Uterus (tissue), 4 donors: ENCODE measurements around the gene KPRP. TPM values are rescaled to one million over a fixed set of nuclear protein-coding genes. Genes with fewer than 3 reads are reported as not detected.

Experiments
- DNase-seq, 2 donors: peaks; one replicate each; pipeline ENCODE4 v3.0.0-alpha.2; 2019 to 2020
- H3K27ac ChIP-seq, 2 donors: fragments of 200-600 bp; sonication (generic); 1 replicate in 1 of 2; 2 replicates in 1 of 2; pipeline ENCODE4 v1.5.1; 2016 to 2018
- H3K27me3 ChIP-seq, 2 donors: fragments of 200-600 bp; sonication (generic); one replicate each; pipeline ENCODE4 v1.5.1; 2018 to 2019; ENCODE audit warnings: control low read depth in 1 of 2
- H3K36me3 ChIP-seq, 2 donors: fragments of 200-600 bp; sonication (generic); one replicate each; pipeline ENCODE4 v1.5.1; 2019; ENCODE audit warnings: control low read depth in 1 of 2
- H3K4me1 ChIP-seq, 2 donors: fragments of 200-600 bp; sonication (generic); one replicate each; pipeline ENCODE4 v1.5.1; 2018 to 2019; ENCODE audit warnings: control low read depth in 1 of 2
- H3K4me3 ChIP-seq, 2 donors: fragments of 200-600 bp; sonication (generic); 1 replicate in 1 of 2; 2 replicates in 1 of 2; pipeline ENCODE4 v1.5.1; 2018 to 2019; ENCODE audit warnings: mild to moderate bottlenecking in 1 of 2
- H3K9me3 ChIP-seq, 2 donors: fragments of 200-600 bp; sonication (generic); one replicate each; pipeline ENCODE4 v1.5.1; 2019; ENCODE audit warnings: control low read depth in 1 of 2
- POLR2A ChIP-seq, 2 donors: fragments of 450-650 bp; IDR thresholded peaks; one replicate each; pipeline ENCODE4 v1.6.1; 2016; ENCODE audit warnings: antibody characterized with exemption in 2 of 2, mild to moderate bottlenecking in 1 of 2, moderate library complexity in 1 of 2
- intact Hi-C: fragments of 100-400 bp; cut with DNase I; formaldehyde crosslinking; loops from one replicate; pipeline ENCODE4 v1.15.1; 2023; ENCODE audit warnings: low total_unique reads
- total RNA-seq, 4 donors: library from RNA; depleted of rRNA in 3 of 4; stranded (reverse); fragments of >200 nt in 3 of 4; gene quantifications; one replicate each; pipeline versions ENCODE4 v1.1.0 to v1.2.4, GENCODE V29; 2014 to 2023
- TF ChIP-seq, protein P1 (sequence below), 4 experiments: fragments of 200-600 bp in 2 of 4; fragments of 450-650 bp in 2 of 4; sonication (generic) in 2 of 4; IDR thresholded peaks; one replicate each; pipeline ENCODE4 v1.5.1; 2016 to 2019; ENCODE audit warnings: antibody characterized with exemption in 4 of 4, mild to moderate bottlenecking in 2 of 4, moderate library complexity in 1 of 4
- donor health status: DM: yes; HTN: yes; CAD: no.

KPRP gene
- total RNA-seq, 4 donors from 2014 or later, result not detected

DNA sequence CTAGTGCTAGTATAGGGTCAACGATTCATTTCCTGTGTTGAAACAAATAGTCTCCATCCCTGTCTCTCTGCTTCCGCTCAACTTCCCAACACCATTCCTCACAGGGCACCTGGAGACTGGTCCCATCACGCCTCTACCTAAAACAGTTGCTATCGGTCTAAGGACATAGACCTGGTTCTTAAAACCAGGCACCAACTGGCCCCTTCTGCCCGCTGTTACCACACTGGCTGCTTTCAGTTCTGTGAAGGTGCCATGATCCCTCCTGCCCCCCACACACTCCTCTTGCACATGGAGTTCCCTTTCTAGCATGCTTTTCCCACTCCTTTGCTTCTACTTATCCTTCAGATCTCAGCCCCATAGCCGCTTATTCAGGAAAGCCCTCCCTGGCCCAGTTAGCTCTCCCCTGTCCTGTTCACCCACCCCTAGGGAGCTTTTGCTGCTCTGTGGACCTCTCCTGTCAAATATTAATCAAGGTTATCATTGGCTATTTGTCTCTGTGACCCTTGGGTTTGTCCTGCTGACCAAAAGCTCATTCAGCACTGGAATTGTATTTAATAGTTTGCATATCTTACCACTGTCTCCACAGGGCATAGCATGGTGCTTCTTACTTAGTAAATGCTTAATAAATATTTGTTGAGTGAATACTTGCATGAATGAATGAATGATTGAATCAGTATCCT, 11.9 kb upstream of the KPRP start:
- intact Hi-C loops, result no loop called here

DNA sequence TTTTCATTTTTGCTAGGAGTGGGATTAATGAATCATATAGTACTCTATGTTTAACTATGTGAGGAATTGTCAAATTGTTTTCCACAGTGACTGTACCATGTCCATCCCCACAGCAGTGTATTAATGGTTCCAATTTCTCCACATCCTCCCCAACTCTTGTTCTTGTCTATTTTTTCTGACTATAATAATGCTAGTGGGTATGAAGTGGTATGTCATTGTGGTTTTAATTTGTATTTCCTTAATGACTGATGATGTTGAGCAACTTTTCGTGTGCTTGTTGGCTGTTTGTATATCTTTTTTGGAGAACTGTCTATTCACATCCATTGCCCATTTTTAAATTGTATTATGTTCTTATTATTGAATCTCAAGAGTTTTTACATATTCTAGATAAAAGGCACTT, 10.0 kb upstream of the KPRP start:
- intact Hi-C loops, result no loop called here
- DNase-seq, result no peak
- Histone ChIP-seq H3K4me3 (no peak overlapping the region), H3K27ac (no peak overlapping the region), H3K9me3 (no peaks in the 10 kb centered on the region), H3K27me3 (no peaks in the 10 kb centered on the region), H3K36me3 (no peaks in the 10 kb centered on the region), H3K4me1 (no peaks in the 10 kb centered on the region)
- TF ChIP-seq, protein P1, sequence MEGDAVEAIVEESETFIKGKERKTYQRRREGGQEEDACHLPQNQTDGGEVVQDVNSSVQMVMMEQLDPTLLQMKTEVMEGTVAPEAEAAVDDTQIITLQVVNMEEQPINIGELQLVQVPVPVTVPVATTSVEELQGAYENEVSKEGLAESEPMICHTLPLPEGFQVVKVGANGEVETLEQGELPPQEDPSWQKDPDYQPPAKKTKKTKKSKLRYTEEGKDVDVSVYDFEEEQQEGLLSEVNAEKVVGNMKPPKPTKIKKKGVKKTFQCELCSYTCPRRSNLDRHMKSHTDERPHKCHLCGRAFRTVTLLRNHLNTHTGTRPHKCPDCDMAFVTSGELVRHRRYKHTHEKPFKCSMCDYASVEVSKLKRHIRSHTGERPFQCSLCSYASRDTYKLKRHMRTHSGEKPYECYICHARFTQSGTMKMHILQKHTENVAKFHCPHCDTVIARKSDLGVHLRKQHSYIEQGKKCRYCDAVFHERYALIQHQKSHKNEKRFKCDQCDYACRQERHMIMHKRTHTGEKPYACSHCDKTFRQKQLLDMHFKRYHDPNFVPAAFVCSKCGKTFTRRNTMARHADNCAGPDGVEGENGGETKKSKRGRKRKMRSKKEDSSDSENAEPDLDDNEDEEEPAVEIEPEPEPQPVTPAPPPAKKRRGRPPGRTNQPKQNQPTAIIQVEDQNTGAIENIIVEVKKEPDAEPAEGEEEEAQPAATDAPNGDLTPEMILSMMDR (IDR thresholded peaks at IDR 0.05), result no peak
- TF ChIP-seq POLR2A (IDR thresholded peaks at IDR 0.05), result no peak

More for the DNA sequence above, 11.9 kb upstream of the KPRP start:
- Histone ChIP-seq H3K4me3 (no peak overlapping the region), H3K27me3 (no peaks in the 10 kb centered on the region), H3K4me1 (no peaks in the 10 kb centered on the region), H3K27ac (no peak overlapping the region), H3K9me3 (no peaks in the 10 kb centered on the region), H3K36me3 (no peaks in the 10 kb centered on the region)
- no peak for TF ChIP-seq POLR2A (IDR thresholded peaks at IDR 0.05)
- TF ChIP-seq, protein P1 (IDR thresholded peaks at IDR 0.05), result no peak
- DNase-seq, result no peak

DNA sequence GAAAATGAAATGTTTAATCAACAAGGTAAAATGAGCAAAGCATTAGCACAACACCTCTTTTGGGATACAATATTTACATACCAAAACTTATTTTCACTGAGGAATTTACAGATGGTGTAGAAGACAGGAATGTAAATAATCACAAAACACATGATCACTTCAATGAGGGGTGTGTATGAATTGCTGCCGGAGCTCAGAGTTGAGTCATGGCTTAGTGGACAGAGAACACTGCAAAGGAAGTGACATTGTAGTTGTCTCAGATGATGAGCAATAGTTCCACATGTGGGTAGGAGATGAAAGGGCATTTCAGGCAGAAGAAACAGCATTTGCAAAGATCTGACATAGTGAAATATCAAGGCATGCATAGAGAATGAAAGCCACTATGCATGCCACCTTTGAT, 5.6 kb upstream of the KPRP start:
- intact Hi-C loops, result no loop called here
- no peak for DNase-seq
- TF ChIP-seq, protein P1 (IDR thresholded peaks at IDR 0.05), result no peak
- TF ChIP-seq POLR2A (IDR thresholded peaks at IDR 0.05), result no peak
- Histone ChIP-seq H3K4me1 (no peaks in the 10 kb centered on the region), H3K36me3 (no peaks in the 10 kb centered on the region), H3K9me3 (no peaks in the 10 kb centered on the region), H3K4me3 (no peak overlapping the region), H3K27me3 (no peaks in the 10 kb centered on the region), H3K27ac (no peak overlapping the region)

DNA sequence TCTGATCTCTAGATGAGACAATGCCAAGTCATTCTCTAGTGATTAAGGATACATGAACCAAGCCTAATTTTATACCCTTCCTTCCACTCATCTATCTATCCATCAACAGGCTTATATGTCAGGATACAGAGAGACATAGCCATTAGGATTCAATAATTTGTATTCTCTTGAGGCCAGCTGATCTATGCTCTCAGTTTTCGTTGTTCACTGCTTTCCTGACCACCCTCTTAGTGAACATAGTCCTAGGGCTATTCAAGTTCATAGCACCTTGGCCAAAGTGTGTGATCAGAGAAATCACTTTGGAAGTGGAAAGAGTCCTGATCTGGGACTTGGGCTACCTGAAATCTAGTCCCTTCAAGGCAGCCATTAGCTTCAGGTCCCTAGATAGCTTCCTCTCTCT, 4.2 kb upstream of the KPRP start:
- Histone ChIP-seq H3K36me3 (no peaks in the 10 kb centered on the region), H3K27me3 (no peaks in the 10 kb centered on the region), H3K9me3 (no peaks in the 10 kb centered on the region), H3K4me3 (no peak overlapping the region), H3K27ac (no peak overlapping the region), H3K4me1 (no peaks in the 10 kb centered on the region)
- TF ChIP-seq, protein P1 (IDR thresholded peaks at IDR 0.05), result no peak
- TF ChIP-seq POLR2A (IDR thresholded peaks at IDR 0.05), result no peak
- no peak for DNase-seq
- intact Hi-C loops, result no loop called here

DNA sequence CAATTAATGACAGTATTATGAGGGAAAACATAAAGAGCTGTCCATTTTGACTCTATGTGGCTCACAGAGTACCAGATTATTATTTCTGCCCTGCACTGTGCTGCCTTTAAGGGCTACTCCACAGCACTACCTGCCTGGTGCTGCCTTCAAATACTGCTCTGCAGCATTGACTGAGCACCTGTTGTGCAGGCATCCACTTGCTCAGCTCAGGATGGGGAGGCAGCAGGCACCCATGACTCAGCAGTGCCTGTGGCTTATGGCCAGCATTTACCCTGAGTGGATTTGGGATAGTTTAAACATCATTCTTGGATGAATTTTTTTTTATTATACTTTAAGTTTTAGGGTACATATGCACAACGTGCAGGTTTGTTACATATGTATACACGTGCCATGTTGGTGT, 953 bp upstream of the KPRP start:
- TF ChIP-seq, protein P1 (IDR thresholded peaks at IDR 0.05), result no peak
- no peak for TF ChIP-seq POLR2A (IDR thresholded peaks at IDR 0.05)
- Histone ChIP-seq H3K27me3 (no peaks in the 10 kb centered on the region), H3K4me3 (no peak overlapping the region), H3K9me3 (no peaks in the 10 kb centered on the region), H3K4me1 (no peaks in the 10 kb centered on the region), H3K36me3 (no peaks in the 10 kb centered on the region), H3K27ac (no peak overlapping the region)
- DNase-seq, result no peak
- intact Hi-C loops, result no loop called here
